GM19467 (cell line): ENCODE data around the gene CAMTA1.

Experiments used
- ATAC-seq: cut with Tn5 transposase; IDR thresholded peaks from one replicate; pipeline ENCODE4 v1.9.1; 2021; ENCODE audit warnings: mild to moderate bottlenecking, moderate library complexity; ENCODE audit not compliant: unreplicated experiment

The CAMTA1 gene

GRCh38 chr1:7752512-7753417 is 967.5 kb downstream of the CAMTA1 start:
- ATAC-seq = no peak

GRCh38 chr1:7753641-7754040 is 968.4 kb downstream of the CAMTA1 start:
- ATAC-seq = no peak

- no peak for ATAC-seq
Measured at GRCh38 chr1:7754234-7754633, 969.0 kb downstream of the CAMTA1 start.

- ATAC-seq = no peak
Measured at GRCh38 chr1:7755448-7755847, 970.2 kb downstream of the CAMTA1 start.

GRCh38 chr1:7760245-7760644 is 975.0 kb downstream of the CAMTA1 start:
- ATAC-seq = no peak

- ATAC-seq = no peak
Measured at GRCh38 chr1:7761103-7761502, 975.8 kb downstream of the CAMTA1 start.

GRCh38 chr1:7767176-7767575 is 981.9 kb downstream of the CAMTA1 start:
- no peak for ATAC-seq

- no peak for ATAC-seq
Measured at GRCh38 chr1:7768583-7768982, 983.3 kb downstream of the CAMTA1 start.

- no peak for ATAC-seq
Measured at GRCh38 chr1:7769673-7770412, 984.6 kb downstream of the CAMTA1 start.

- ATAC-seq = no peak
Measured at GRCh38 chr1:7770669-7770996, 985.4 kb downstream of the CAMTA1 start.

- peak; percentile 66 for ATAC-seq
Measured at GRCh38 chr1:7770997-7771822, 986.0 kb downstream of the CAMTA1 start, which contains the start of gene VAMP3. VAMP3 (plus strand) TSS chr1:7771296; CDS start chr1:7771384, 88 bp downstream.

- ATAC-seq = no peak
Measured at GRCh38 chr1:7771823-7772299, 986.6 kb downstream of the CAMTA1 start.

GRCh38 chr1:7777591-7777990 is 992.3 kb downstream of the CAMTA1 start:
- ATAC-seq = no peak

- ATAC-seq = no peak
Measured at GRCh38 chr1:7778133-7778628, 992.9 kb downstream of the CAMTA1 start.

- ATAC-seq = no peak
Measured at GRCh38 chr1:7780976-7781375, 995.7 kb downstream of the CAMTA1 start.

- no peak for ATAC-seq
Measured at GRCh38 chr1:7781501-7781900, 996.2 kb downstream of the CAMTA1 start.

- no peak for ATAC-seq
Measured at GRCh38 chr1:7781923-7782495, 996.8 kb downstream of the CAMTA1 start.

- no peak for ATAC-seq
Measured at GRCh38 chr1:7783178-7783711, 998.0 kb downstream of the CAMTA1 start.

GRCh38 chr1:7783826-7784491 is 998.7 kb downstream of the CAMTA1 start, which contains the start of gene PER3:
PER3 (plus strand) TSS chr1:7784291; CDS start chr1:7784878, 587 bp downstream.
- ATAC-seq = peak; percentile 87
